Brain microvascular endothelial cell (primary cell): Measurements from ENCODE around the gene FAM81B.

Experiments used
- DNase-seq: peaks from one replicate; pipeline ENCODE4 v3.0.0-alpha.2; 2020
- H3K27ac ChIP-seq: fragments of 250-450 bp; sonication (Bioruptor Pico); 2 replicates; pipeline ENCODE4 v1.5.1; 2020; ENCODE audit warnings: mild to moderate bottlenecking, moderate library complexity
- H3K27me3 ChIP-seq: fragments of 250-450 bp; sonication (Bioruptor Pico); replicated peaks from 2 replicates; pipeline ENCODE4 v1.5.1; 2020; ENCODE audit warnings: mild to moderate bottlenecking
- H3K36me3 ChIP-seq: fragments of 250-450 bp; sonication (Bioruptor Pico); replicated peaks from 2 replicates; pipeline ENCODE4 v1.5.1; 2020; ENCODE audit warnings: mild to moderate bottlenecking
- H3K4me3 ChIP-seq: 2 replicates; pipeline ENCODE4 v1.5.1; 2011; ENCODE audit warnings: low read depth, mild to moderate bottlenecking, control low read depth, low read length, moderate library complexity
- CTCF ChIP-seq: IDR thresholded peaks from 2 replicates; pipeline ENCODE4 v1.5.1; 2011; ENCODE audit warnings: low read depth, mild to moderate bottlenecking, moderate library complexity, low read length, control low read depth, inconsistent platforms; ENCODE audit errors: missing control alignments
- in situ Hi-C: cut with HindIII; loops from 2 replicates; pipeline ENCODE4 v1.10.0; 2017; ENCODE audit warnings: low sequenced_read_pairs, low pct_ligation_motif_present

FAM81B gene

DNA sequence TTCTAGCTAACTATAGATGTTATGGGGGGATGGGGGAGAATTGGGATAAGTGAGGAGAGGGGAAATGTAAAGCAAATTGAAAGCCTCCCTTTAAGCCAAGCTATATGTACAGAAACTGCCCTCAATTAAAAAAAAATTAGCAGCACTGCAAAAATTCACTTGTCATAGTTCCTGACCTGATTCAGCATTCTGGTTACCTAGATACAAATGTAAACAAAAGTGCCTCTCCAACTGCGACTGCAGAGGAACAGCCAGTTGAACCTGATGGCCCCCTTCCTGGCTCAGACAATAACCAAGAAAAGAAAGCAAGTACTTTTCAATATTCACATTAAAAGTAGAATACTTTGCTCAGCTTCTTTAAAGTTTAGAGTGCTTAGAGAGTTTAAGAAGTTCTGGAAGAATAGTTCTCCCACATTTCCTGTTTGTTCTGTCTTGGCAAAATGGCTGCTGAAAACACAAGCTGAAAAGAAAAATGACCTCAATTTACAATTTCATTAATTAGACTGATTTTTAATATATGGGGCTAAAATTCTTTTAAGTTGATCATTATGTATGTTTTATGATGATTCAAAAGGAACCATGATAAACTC is 1.5 kb downstream of the FAM81B start:
- no peak for TF ChIP-seq CTCF
- no peak overlapping the region for H3K4me3 ChIP-seq
- in situ Hi-C loops: no loop called here
- H3K36me3 ChIP-seq: no peaks in the 10 kb centered on the region
- DNase-seq: no peak
- H3K27ac ChIP-seq: no peak overlapping the region
- no peaks in the 10 kb centered on the region for H3K27me3 ChIP-seq

GRCh38 chr5:95393279-95393678 is 2.1 kb downstream of the FAM81B start:
- Histone ChIP-seq H3K27me3 (no peaks in the 10 kb centered on the region), H3K4me3 (no peak overlapping the region), H3K36me3 (no peaks in the 10 kb centered on the region), H3K27ac (no peak overlapping the region)
- no peak for DNase-seq
- in situ Hi-C loops: no loop called here
- TF ChIP-seq CTCF: no peak

DNA sequence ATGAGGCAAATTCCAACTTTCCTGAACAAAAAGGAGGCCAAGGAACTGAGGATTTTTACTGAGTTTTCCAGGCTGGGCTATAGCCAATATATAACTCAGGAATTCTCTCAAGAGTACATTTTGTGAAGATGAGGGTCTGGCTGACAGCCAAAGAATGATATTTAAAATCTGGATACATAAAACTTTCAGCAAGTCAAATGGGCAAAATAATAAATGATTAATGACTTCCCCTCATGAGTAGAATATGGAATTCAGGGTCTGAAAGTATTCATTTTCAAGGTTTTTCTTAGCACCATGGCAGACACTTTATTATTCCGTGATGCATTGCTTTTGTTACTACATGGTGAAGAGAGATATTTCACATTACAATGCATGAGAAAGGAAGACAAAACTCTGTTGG is 7.8 kb downstream of the FAM81B start:
- DNase-seq: no peak
- H3K36me3 ChIP-seq: no peaks in the 10 kb centered on the region
- H3K27me3 ChIP-seq: no peaks in the 10 kb centered on the region
- TF ChIP-seq CTCF: no peak
- in situ Hi-C loops: no loop called here
- no peak overlapping the region for H3K4me3 ChIP-seq
- H3K27ac ChIP-seq: no peak overlapping the region

- no peak for DNase-seq
- no peak for TF ChIP-seq CTCF
- in situ Hi-C loops: no loop called here
These were observed 10.5 kb downstream of the FAM81B start for GRCh38 chr5:95401626-95402025.

DNA sequence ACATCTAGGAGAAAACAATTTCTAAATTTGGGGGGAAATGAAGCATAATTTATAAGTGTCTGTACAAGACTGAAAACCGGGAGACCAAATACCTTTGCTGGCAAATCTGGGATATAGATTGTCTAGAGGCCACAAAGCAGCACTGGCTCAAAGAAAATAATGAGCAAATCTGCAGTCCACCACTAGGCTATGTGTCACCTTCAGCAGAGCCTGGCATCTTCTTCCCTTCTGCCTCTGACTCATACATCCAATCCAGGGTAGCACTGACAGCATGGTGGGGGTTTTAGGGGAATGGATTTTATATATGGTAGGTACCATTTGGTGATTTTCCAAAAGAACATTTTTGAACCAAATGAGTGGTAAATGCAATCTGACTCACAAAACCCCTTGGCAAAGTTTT is 12.8 kb downstream of the FAM81B start:
- Histone ChIP-seq H3K36me3 (no peaks in the 10 kb centered on the region), H3K4me3 (no peak overlapping the region), H3K27ac (no peak overlapping the region), H3K27me3 (no peaks in the 10 kb centered on the region)
- TF ChIP-seq CTCF: peak; percentile 35
- DNase-seq: no peak
- in situ Hi-C loops: no loop called here

More at GRCh38 chr5:95401626-95402025, 10.5 kb downstream of the FAM81B start:
- Histone ChIP-seq H3K36me3 (no peaks in the 10 kb centered on the region), H3K27me3 (no peaks in the 10 kb centered on the region), H3K27ac (no peak overlapping the region), H3K4me3 (no peak overlapping the region)

DNA sequence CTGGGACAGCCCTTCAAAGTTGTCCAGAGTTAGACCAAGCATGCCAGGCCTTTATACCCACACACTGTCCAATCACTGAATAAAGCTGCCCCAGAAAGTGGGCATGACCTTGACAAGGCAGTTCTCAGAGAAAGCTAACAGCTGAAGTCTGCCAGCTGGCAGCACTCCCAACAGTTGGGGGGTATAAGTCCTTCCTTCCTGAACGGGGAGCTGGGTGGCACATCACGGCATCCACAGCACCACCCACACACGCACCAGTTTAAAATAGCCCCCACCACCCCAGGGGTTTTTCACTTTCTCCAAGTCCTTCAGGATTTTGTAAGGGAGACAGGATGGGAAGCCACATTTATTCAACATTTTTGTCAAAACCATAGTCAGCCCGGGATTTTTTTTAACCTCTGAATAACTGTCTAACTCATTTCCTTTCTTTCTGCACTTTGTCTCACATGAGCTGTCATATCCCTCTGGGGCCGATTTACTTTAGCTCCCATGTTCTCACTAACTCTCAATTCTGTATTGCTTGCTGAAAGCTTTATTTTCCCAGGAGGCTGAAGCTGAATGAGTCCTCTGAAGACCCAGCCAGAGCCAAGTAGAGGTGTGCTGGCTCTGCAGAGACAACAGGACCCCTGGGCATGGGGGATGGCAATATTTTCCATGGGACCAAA is 15.4 kb downstream of the FAM81B start:
- in situ Hi-C loops: no loop called here
- DNase-seq: no peak
- H3K27me3 ChIP-seq: no peaks in the 10 kb centered on the region
- H3K36me3 ChIP-seq: no peaks in the 10 kb centered on the region
- H3K27ac ChIP-seq: no peak overlapping the region
- H3K4me3 ChIP-seq: no peak overlapping the region
- no peak for TF ChIP-seq CTCF
